MM.1S (cell line): ENCODE results near the gene PKP4.

Experiments used
- CTCF ChIP-seq: fragments of 300-600 bp; sonication (generic); IDR thresholded peaks from 2 replicates; pipeline ENCODE4 v1.5.1; 2016; ENCODE audit warnings: antibody characterized with exemption, low read length, mixed read lengths
- EZH2 ChIP-seq: fragments of 300-600 bp; sonication (generic); optimal IDR thresholded peaks from 2 replicates; pipeline ENCODE3; 2017; ENCODE audit warnings: low read depth, mild to moderate bottlenecking, antibody characterized with exemption, low read length, mixed read lengths
- EZH2phosphoT487 ChIP-seq: fragments of 300-600 bp; sonication (generic); IDR thresholded peaks from 2 replicates; pipeline ENCODE4 v1.6.1; 2018; ENCODE audit warnings: antibody characterized with exemption, low read length

- no peak for TF ChIP-seq EZH2phosphoT487
- no peak for TF ChIP-seq CTCF
- no peak for TF ChIP-seq EZH2
Observed at GRCh38 chr2:158656492-158657229, 199.9 kb downstream of the PKP4 start.
